Right atrium auricular region (tissue), 2 donors: ENCODE data around the gene RTL10. TPM values are rescaled to one million over a fixed set of nuclear protein-coding genes. Genes with fewer than 3 reads are reported as not detected.

ENCODE experiments used
- DNase-seq: peaks from one replicate; pipeline ENCODE4 v3.0.0-alpha.2; 2019; ENCODE audit warnings: low spot score
- H3K27ac ChIP-seq, 2 donors: fragments of 200-600 bp; sonication (generic); 1 replicate in 1 of 2; 2 replicates in 1 of 2; pipeline ENCODE4 v1.5.1; 2016 to 2019
- H3K27me3 ChIP-seq, 2 donors: fragments of 200-600 bp; sonication (generic); one replicate each; pipeline versions ENCODE4 v1.5.1 to v1.6.0; 2017 to 2019
- H3K36me3 ChIP-seq: fragments of 200-600 bp; sonication (generic); one replicate; pipeline ENCODE4 v1.5.1; 2016
- H3K4me1 ChIP-seq, 2 donors: fragments of 200-600 bp; sonication (generic); one replicate each; pipeline versions ENCODE4 v1.5.1 to v1.6.0; 2017 to 2019
- H3K4me3 ChIP-seq, 2 donors: fragments of 200-600 bp; sonication (generic); 1 replicate in 1 of 2; 2 replicates in 1 of 2; pipeline ENCODE4 v1.5.1; 2017 to 2019; ENCODE audit warnings: mild to moderate bottlenecking in 1 of 2, moderate library complexity in 1 of 2
- H3K9me3 ChIP-seq, 2 donors: fragments of 200-600 bp; sonication (generic); one replicate each; pipeline ENCODE4 v1.5.1; 2019
- CTCF ChIP-seq, 2 donors: fragments of 200-600 bp; sonication (generic); IDR thresholded peaks; one replicate each; pipeline ENCODE4 v1.5.1; 2019; ENCODE audit warnings: antibody characterized with exemption in 2 of 2
- total RNA-seq, 2 donors: library from RNA; depleted of rRNA; stranded (reverse); fragments of >200 nt; gene quantifications; one replicate each; pipeline ENCODE4 v1.1.0, GENCODE V29; 2016

RTL10 gene
- total RNA-seq, 2 donors from 2014 or later = 7.9 to 8.1 TPM

GRCh38 chr22:19901577-19902244 is 47.0 kb upstream of the RTL10 start:
- Histone ChIP-seq H3K4me1 (no peaks in the 10 kb centered on the region), H3K27me3 (no peaks in the 10 kb centered on the region), H3K9me3 (no peaks in the 10 kb centered on the region), H3K36me3 (peaks cover 17% of the 10 kb centered on the region), H3K4me3 (no peak overlapping the region), H3K27ac (no peak overlapping the region)
- TF ChIP-seq CTCF (IDR thresholded peaks at IDR 0.05) = no peak
- DNase-seq = no peak

- Histone ChIP-seq H3K4me1 (no peaks in the 10 kb centered on the region), H3K27me3 (no peaks in the 10 kb centered on the region), H3K4me3 (no peak overlapping the region), H3K36me3 (peaks cover 17% of the 10 kb centered on the region), H3K9me3 (no peaks in the 10 kb centered on the region), H3K27ac (no peak overlapping the region)
- no peak for DNase-seq
- TF ChIP-seq CTCF (IDR thresholded peaks at IDR 0.05) = no peak
Measured at GRCh38 chr22:19900707-19901436, 46.2 kb upstream of the RTL10 start.

- Histone ChIP-seq H3K4me1 (no peaks in the 10 kb centered on the region), H3K27me3 (no peaks in the 10 kb centered on the region), H3K4me3 (no peak overlapping the region), H3K36me3 (peaks cover 19% of the 10 kb centered on the region), H3K9me3 (no peaks in the 10 kb centered on the region), H3K27ac (no peak overlapping the region)
- no peak for DNase-seq
- no peak for TF ChIP-seq CTCF (IDR thresholded peaks at IDR 0.05)
Measured at GRCh38 chr22:19898831-19899567, 44.3 kb upstream of the RTL10 start.

GRCh38 chr22:19898145-19898544 is 43.5 kb upstream of the RTL10 start:
- no peak for DNase-seq
- no peak for TF ChIP-seq CTCF (IDR thresholded peaks at IDR 0.05)
- Histone ChIP-seq H3K4me3 (no peak overlapping the region), H3K27me3 (no peaks in the 10 kb centered on the region), H3K36me3 (peaks cover 24% of the 10 kb centered on the region), H3K27ac (no peak overlapping the region), H3K4me1 (no peaks in the 10 kb centered on the region), H3K9me3 (no peaks in the 10 kb centered on the region)

GRCh38 chr22:19897726-19898125 is 43.1 kb upstream of the RTL10 start:
- no peaks in the 10 kb centered on the region for H3K27me3 ChIP-seq
- H3K36me3 ChIP-seq = peaks cover 24% of the 10 kb centered on the region
- no peaks in the 10 kb centered on the region for H3K9me3 ChIP-seq
- H3K4me3 ChIP-seq = no peak overlapping the region
- no peaks in the 10 kb centered on the region for H3K4me1 ChIP-seq
- H3K27ac ChIP-seq = no peak overlapping the region
- TF ChIP-seq CTCF (IDR thresholded peaks at IDR 0.05) = no peak
- no peak for DNase-seq
